Effector CD8-positive, alpha-beta T cell (primary cell): ENCODE measurements around the gene BMPR1B.

Experiments used
- DNase-seq: peaks from one replicate; lab custom pipeline; 2025; lab: John Stamatoyannopoulos, UW

Gene BMPR1B

DNA sequence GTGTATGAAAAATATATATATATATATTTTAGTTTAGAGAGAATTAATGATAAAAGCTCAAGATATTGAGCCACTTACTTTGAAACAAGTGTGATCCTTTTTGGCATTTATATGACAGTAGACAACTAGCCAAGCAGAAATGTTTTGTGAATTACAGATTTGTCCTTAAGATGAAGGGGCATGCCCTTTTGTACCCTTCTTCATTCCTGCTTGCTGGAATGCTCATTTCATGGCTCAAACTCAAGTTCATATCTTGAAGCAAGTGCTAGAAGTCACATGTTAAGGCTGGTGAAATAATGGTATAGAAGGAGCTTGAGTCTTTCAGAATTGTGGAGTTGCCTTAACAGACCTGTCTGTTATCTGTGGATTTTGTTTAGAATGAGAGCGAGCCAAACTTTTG, 203.0 kb downstream of the BMPR1B start:
- DNase-seq = no peak

DNA sequence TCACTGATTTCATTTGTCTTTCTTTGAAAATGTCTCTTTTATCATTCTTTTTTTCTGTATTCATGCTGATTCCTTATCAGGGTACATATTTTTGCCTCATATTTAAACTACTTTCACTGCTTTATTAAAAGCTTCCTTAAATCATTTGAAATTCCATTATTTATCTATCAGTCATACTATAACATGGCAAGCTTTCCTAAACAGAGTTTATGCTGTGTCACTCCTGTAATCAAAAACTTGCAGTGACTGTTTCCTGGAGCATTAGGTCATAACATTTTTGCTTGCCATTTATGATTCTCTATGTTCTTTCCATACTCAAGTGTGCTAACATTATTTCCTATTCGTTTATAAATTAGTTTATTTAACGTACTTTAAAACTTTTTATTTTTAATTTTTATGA, 203.7 kb downstream of the BMPR1B start:
- DNase-seq = no peak

DNA sequence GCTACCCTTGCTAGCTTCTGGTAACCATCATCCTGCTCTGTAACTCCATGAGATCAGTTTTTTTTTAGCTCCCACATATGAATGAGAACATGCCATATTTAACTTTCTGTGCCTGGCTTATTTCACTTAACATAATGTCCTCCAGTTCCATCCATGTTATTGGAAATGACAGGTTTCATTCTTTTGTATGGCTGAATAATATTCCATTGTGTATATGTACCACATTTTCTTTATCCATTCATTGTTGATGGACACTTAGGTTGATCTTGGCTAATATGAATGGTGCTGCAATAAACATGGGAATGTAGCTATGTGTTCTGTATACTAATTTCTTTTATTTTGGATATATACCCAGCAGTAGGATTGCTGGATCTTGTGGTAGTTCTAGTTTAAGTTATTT, 204.7 kb downstream of the BMPR1B start:
- no peak for DNase-seq

DNA sequence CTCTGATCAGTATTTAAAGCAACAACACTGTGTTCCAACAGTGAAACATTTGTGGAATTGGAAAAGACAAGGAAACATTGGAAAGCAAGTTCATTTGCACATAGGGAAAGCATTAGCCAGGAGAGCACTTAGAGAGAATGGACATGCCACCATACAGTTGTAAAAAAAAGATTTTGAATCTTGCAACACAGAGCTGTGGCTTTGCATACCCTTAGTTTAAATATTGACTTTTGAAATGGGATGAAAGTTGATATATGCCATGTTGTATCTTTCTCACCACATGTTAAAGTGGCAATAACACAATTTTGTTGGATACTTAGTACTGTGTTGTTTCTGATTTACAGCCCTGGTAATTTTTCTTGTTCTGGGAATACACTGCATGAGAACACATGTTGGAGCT, 208.1 kb downstream of the BMPR1B start:
- DNase-seq = no peak

DNA sequence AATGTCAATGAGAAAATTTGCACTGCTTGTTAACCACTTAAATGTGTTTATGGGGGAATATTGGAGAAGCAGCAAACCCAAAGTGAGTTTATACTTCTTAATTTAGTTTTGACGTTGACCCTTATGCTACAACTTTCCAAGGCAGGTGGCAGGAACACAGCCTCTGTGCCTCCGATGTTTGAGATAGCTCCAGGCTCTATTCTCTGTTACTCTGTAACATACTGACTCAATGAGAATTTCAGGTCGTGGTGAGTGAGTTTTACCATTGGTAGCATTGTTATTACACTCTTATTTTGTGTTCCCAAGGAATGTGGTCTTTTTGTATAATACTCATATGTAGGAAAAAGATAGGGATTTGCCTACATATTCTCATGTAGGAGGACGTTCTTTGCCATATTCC, 210.7 kb downstream of the BMPR1B start:
- DNase-seq = no peak

DNA sequence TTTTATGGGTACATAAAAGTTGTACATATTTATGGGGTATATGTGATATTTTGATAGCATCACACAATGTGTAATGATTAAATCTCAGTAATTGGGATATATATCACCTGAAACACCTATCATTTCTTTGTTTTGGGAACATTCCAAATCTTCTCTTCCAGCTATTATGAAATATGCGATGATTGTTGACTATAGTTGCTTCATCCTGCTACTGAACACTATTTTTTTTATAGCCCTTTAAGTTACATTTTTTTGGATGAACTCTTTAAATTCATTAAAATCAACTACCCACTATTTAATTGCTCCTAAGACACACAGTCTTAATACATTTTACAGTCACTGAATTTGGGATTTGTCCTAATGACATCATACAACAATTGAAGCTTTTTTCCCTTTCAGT, 212.9 kb downstream of the BMPR1B start:
- no peak for DNase-seq

DNA sequence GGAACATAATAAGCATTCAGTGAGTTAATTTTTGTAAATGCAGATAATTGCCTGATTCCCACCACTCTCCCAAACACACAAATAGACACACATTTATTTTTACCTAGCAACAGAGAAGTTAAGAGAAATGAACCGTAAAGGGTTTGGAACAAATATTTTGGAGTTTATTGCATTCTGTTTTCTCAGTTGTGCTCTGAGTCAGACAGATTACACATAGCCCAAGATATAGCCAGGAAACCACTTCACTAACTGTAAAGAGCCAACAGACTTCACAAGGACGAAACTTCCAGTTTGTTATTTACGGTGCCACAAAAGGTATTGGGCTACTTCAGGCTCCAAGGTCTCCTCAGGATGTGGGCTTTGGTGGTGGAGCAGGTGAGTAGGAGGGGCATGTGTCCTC, 217.0 kb downstream of the BMPR1B start:
- no peak for DNase-seq

DNA sequence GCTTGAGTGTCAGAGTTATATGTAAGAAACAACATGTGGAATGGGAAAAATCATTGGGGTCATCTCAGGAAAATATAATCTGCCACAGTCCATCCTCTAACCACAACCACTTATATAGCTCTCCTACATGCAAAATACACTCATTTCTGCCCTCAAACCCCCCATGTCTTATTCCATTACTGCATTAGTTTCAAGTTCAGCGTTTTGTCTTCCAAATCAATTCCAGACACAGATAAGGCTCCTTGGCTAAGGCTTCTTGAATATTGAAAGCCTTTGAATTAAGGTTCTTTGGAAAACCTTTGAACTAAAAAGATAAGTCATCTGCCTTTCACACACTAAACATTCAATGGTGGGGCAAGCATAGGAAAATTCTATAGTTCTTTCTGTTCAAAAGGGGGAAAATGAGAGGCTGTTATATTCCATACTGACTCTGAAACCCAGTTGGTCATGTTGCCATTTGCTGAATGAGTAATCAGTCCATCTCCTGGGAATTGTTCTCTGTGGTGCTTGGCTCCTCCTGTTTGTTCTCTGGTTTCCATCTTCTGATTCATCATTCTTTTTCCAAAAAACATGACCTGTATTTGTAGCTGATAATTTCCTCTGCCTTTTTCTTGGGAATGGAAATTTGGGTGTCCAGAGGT, 218.7 kb downstream of the BMPR1B start:
- no peak for DNase-seq

DNA sequence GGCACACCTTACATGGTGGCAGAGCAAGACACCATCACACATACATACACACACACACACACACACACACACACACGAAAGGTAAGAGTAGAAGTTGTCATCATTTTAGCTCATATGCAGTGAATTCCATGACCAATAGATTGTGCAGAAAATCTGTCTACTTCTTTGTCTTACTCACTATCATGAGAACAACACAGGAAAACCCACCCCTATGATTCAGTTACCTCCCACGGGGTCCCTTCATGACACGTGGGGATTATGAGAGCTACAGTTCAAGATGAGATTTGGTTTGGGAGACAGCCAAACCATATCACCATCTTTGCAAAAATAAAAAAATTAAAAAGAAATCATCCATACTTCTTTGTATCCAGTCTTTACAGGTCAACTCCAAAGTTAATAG, 221.1 kb downstream of the BMPR1B start:
- no peak for DNase-seq

DNA sequence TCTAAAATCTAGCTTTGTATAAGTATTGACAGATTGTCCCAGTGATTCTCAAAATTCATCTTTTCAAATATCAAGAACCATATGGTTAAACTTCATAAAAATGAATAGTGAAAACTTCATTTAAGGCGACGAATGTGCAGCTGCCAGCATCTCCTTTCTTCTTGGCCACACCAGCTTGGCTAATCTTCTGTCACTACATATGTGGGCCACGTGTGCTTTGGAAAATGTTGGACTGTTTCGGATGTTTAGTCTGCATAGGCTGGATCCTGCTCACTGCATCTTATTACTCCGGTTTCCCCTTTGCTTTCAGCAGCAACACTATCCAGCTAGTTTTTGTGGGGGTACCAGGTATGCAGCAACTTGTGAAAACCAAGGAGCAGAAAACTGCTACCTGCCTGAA, 221.9 kb downstream of the BMPR1B start:
- no peak for DNase-seq

DNA sequence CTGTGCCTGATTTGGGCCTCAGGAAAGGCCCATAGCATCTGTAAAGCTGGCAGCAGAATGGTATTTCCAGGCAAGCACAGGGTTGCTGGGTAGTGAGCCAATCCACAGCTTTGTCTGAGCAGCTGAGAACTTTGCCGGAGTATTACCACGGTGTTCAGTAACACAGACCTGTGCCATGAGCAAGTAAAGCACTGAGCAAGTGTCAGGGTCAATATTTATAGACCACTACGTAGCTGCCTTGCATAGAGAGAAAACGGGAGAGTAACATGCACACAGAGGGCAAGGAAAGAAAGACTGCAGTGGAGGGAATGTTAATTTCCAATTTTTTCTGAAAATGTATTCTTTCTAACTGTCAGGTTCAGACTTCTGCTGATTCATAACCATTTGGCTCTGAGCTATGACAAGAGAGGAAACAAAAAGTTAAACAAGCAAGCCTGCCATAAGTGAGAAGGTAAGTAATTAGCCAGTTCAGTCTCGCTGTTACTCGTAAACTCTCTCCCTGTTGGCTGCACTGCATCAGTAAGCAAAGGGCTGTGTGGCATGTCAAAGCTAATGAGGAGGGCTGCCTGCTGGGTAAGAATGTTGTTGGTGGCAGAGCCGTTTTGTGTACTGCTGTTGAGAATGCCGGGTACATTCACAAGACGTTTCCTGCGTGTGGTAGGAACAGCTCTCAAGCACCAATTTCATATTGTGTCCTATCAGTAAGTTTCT, 238.1 kb downstream of the BMPR1B start:
- DNase-seq = no peak

DNA sequence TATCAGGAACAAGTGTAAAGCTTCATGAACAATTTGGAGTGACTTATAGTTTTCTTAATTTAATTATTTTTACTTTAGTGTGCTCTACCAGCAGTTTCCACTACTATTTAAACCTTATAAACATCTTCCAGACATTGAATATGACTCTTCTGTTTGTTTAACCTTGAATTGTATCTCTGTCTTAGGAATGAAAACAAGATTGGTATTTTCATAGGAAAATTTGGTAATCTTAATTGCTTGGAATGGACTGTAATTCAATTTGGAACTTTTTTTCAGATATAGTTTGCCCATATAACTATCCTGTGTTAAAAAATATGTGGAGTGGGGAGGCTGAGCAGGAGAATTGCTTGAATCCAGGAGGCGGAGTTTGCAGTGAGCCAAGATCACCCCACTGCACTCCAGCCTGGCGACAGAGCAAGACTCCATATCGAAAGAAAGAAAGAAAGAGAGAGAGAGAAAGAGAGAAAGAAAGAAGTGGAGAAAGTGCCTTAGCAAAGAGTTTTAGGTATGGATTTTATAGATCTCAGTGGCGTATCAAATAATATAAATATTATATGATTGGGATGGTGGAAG, 242.4 kb downstream of the BMPR1B start:
- DNase-seq = no peak

DNA sequence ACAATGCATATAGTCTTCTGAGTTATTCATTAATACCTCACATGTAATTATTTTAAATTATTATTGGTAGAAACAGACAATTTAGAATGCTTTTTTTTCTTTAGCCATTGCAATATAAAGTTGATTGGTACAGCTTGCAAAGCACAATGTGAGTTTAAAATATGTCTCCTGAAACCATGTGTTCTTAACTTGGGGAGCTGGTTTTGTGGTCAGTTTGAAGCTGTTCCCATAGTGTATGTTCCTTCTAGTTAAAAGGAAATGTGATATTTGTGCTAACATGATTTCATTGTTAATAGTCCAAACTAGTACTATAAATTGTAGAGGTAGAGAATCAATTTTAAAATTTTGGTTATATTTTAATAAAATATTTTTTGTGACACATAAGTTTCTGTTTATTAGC, 247.2 kb downstream of the BMPR1B start:
- no peak for DNase-seq

DNA sequence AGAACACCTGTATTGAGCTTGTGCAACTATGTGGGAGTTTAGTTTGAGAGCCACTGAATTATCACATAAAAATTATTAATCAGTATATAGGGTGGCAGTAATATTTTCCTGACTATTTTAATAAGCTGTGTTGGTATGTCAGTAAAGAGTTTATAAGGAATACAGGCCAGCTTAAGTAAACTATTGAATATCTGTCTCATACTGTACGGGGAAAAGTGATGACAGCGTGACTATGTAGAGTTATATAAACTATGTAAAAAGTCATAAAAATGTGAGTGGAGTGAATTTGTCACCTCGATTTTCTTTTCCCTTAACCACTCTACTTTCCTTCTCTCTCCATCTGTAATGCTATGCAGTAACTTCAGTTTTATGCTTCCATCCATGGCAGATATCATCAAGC, 250.2 kb downstream of the BMPR1B start:
- no peak for DNase-seq

DNA sequence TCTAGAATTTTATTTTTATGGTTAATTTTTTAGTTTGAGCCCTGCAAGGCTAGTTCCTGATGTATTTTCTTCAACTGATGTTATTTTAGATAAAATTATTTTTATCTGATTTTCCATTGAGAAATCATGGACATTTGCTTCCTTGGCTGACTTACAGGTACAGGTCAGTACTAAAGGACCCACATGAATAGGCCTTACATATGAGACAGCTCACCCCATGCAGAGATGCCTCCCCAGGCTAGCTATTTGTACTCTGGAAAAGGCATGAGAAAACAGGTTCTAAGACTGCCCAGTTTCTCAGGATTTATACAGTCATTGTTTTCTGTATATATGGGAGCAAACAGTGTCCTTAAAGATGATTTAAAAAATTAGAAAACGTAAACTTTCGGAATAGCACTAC, 255.5 kb downstream of the BMPR1B start:
- no peak for DNase-seq

DNA sequence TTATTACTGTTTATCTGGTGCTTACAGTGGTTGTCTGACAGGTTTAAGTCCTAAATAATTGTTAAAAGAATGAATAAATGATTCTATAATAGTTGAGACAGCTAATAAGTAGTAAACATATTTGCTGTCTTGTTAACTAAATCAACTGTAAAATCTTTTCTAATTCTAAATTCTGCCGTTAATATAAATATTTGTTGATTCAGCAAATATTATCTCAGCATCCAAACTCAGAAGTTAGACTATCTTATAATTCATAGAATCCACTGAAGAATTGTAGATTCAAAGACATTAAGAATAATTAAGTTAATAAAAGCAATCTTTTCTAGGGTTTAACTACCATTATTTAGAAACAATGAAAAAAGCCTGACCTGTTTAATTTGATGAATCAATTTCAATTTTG, 256.3 kb downstream of the BMPR1B start:
- no peak for DNase-seq

DNA sequence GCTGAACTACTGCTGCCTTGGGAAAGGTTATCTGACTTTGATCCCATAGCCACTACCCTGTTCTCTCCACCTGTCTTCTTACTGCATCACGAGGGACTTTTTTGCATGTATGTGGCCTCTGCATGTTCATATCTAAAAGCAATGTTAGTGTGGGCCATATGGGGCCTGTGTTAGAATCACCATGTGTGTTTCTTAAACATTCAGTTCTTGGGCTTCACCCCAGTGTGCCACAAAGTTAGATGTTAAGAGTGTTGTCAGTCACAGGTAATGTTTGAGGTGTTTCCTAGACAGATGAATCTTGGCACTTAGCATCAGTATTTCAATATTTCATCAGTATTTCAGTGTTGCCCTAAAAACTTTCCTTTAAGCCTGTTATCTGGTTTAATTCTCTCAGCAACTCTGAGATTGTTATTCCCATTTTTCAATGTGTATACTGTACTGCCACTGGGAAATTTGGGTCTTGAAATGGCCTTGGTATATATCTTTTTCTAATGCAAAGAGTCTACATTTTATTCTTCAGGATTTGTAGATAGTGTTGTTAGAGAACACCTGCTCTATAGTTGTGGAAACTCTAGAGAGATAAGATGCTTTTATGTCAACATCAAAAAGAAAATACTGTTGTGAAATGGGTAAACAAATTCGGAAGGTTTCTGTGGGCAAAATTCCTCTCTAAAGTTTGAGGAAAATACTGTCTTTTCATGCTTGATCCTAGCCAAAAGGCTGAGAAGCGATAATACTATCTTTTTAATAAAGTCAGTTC, 259.7 kb downstream of the BMPR1B start:
- DNase-seq = no peak

DNA sequence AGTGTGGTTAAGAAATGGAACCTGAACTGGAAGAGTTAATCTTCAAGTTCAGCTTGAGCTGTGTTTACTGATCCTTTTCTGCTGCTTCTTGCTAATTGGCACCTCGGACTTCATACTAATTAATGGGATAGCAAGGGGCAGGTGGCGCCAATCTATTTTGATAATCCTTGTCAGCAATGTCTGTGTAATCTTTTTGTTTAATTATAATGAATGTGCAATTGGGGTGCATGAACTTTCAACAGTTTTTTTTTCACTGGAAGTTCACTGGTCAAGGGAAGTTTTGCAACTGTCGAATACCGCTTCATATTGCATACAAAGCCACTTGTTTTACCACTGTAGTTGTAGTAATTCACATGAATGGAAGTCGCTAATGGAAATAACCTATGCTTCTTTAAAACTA, 261.0 kb downstream of the BMPR1B start:
- DNase-seq = no peak

DNA sequence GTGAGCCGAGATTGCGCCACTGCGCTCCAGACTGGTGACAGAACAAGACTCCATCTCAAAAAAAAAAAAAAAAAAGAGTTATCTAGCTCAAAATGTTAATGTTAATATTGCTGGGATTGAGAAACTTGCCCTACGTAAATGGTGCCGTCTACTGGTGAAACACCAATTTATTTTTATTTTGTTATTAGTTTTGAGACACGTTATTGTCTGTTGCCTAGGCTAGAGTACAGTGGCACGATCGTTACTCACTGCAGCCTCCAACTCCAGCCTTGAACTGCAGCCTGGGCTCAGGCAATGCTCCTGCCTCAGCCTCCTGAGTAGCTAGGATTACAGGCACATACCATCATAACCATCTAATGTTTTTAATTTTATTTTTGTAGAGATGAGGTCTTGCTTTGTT, 262.8 kb downstream of the BMPR1B start:
- no peak for DNase-seq

DNA sequence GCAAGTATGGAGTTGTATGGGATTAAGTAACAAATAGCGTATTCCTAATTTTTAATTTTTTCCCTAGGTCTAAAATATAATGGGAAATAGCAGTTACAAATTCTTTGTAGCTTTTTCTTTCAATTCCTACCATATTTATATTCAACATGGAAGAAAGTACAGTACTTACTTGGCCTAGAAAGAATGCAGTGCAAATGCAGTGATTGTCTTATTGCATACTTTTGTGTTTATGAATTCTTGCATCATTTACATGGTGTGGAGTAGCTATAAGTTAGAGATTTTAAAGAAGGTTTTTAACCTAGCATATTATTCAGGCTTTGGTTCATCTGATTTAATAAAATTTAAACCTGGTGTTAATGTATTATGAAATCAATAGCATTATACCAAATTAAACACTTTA, 263.3 kb downstream of the BMPR1B start:
- no peak for DNase-seq

DNA sequence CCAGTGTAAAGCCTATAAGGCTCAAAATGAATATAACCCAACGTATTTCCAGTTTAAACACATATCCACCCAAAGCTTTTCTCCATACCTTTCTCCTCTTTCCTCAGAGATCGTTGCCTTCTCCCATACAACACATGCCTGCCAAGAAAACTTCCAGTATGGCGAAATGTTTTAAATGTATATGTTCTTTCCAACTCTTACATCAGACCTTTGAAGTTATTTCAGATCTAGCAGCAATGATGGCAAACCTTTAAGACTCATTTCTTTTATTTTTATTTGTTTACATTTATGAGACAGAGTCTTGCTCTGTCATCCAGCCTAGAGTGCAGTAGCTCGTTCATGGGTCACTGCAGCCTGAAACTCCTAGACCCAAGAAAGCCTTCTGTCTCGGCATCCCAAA, 265.4 kb downstream of the BMPR1B start:
- no peak for DNase-seq

DNA sequence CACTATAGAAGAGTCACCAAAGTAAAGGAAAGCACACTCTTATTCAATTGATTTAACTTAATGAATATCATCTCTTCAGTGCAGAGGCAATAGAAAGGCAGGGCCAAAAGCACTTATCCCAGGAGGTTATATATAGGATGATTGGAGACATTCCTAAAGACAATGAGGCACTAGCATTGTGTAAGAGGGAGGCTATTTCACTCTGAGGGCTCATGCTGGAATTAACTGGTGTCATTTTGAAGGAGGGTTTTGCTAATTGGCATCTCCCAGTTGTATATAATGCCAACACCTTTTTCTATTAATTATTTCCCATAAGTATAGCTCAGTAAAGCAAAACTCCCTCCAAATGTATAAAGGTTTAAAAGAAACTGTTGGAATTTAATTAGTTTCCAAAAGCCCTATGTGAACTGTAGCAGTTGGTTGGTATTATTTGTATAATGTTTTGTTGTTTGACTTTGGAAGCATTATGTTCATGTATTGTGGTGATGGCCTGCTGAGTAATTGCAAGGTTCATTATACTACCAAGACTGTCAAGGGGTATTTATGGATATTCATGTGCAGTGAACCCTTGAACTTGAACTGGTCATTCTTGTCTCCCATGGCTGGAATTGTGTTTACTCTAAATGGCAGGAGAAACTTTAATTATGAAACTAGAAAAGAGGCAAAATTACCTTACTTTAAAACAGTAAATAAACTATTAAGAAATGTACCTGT, 270.3 kb downstream of the BMPR1B start:
- DNase-seq = no peak
